ENCODE results near the gene EPAS1. TPM values are rescaled to one million over a fixed set of nuclear protein-coding genes. Genes with fewer than 3 reads are reported as not detected.

Gene EPAS1
- total RNA-seq, 1 donor from 2014 or later, result 0.15 TPM

- no peaks in the 10 kb centered on the region for H3K4me1 ChIP-seq
- H3K4me1 Mint-ChIP-seq, result peaks cover 7% of the 10 kb centered on the region
- no peak overlapping the region for H3K9ac ChIP-seq
- no peaks in the 10 kb centered on the region for H3K9me3 ChIP-seq (ENCODE audit: low read depth)
- no peak overlapping the region for H2AFZ ChIP-seq (replicated peaks)
- no peaks in the 10 kb centered on the region for H3K36me3 ChIP-seq
- H3K4me3 Mint-ChIP-seq, result no peak overlapping the region
- DNase-seq (ENCODE audit: low spot score), result no peak
- H4K20me1 ChIP-seq (ENCODE audit: low read depth), result no peaks in the 10 kb centered on the region
- H3K27me3 Mint-ChIP-seq (ENCODE audit: insufficient read depth, low read depth), result peaks cover 8% of the 10 kb centered on the region
- no peaks in the 10 kb centered on the region for H3K27me3 ChIP-seq
- no peak overlapping the region for H3K27ac ChIP-seq
- H3K9me3 Mint-ChIP-seq, result no peaks in the 10 kb centered on the region
- no peak overlapping the region for H3K27ac Mint-ChIP-seq
- no peak overlapping the region for H3K4me2 ChIP-seq
- H3K36me3 Mint-ChIP-seq, result no peaks in the 10 kb centered on the region
- no peak overlapping the region for H3K4me3 ChIP-seq
- no peaks in the 10 kb centered on the region for H3F3A ChIP-seq (ENCODE audit: low read depth)
- H3K79me2 ChIP-seq (ENCODE audit: low read depth), result no peaks in the 10 kb centered on the region
- TF ChIP-seq EZH2 (IDR thresholded peaks at IDR 0.05) (no peak), EZH2phosphoT487 (IDR thresholded peaks at IDR 0.05) (no peak), CTCF (IDR thresholded peaks at IDR 0.05) (no peak)
Measured at GRCh38 chr2:46318579-46319460, 21.6 kb downstream of the EPAS1 start.

- Mint-ChIP-seq H3K27ac (no peak overlapping the region), H3K27me3 (ENCODE audit: insufficient read depth, low read depth) (peaks cover 4% of the 10 kb centered on the region), H3K4me1 (peaks cover 7% of the 10 kb centered on the region), H3K4me3 (no peak overlapping the region), H3K9me3 (no peaks in the 10 kb centered on the region), H3K36me3 (no peaks in the 10 kb centered on the region)
- Histone ChIP-seq H3K9ac (no peak overlapping the region), H3K79me2 (ENCODE audit: low read depth) (no peaks in the 10 kb centered on the region), H3K36me3 (no peaks in the 10 kb centered on the region), H3K27ac (no peak overlapping the region), H4K20me1 (ENCODE audit: low read depth) (no peaks in the 10 kb centered on the region), H3K9me3 (ENCODE audit: low read depth) (no peaks in the 10 kb centered on the region), H2AFZ (replicated peaks) (peak overlapping the region; percentile 15), H3K27me3 (no peaks in the 10 kb centered on the region), H3K4me1 (no peaks in the 10 kb centered on the region), H3K4me3 (no peak overlapping the region), H3F3A (ENCODE audit: low read depth) (no peaks in the 10 kb centered on the region), H3K4me2 (no peak overlapping the region)
- DNase-seq (ENCODE audit: low spot score), result no peak
- TF ChIP-seq EZH2 (IDR thresholded peaks at IDR 0.05), result no peak
- no peak for TF ChIP-seq CTCF (IDR thresholded peaks at IDR 0.05)
- TF ChIP-seq EZH2phosphoT487 (IDR thresholded peaks at IDR 0.05), result no peak
Measured at GRCh38 chr2:46319711-46320110, 22.5 kb downstream of the EPAS1 start.

GRCh38 chr2:46320141-46320567, 22.9 kb downstream of the EPAS1 start:
- H4K20me1 ChIP-seq (ENCODE audit: low read depth), result no peaks in the 10 kb centered on the region
- H3K27me3 ChIP-seq, result no peaks in the 10 kb centered on the region
- Mint-ChIP-seq H3K9me3 (no peaks in the 10 kb centered on the region), H3K4me1 (peaks cover 7% of the 10 kb centered on the region), H3K4me3 (no peak overlapping the region), H3K27ac (no peak overlapping the region), H3K27me3 (ENCODE audit: insufficient read depth, low read depth) (peaks cover 2% of the 10 kb centered on the region), H3K36me3 (no peaks in the 10 kb centered on the region)
- H3K4me3 ChIP-seq, result no peak overlapping the region
- H3K9me3 ChIP-seq (ENCODE audit: low read depth), result no peaks in the 10 kb centered on the region
- H3K4me1 ChIP-seq, result no peaks in the 10 kb centered on the region
- no peaks in the 10 kb centered on the region for H3K36me3 ChIP-seq
- no peak for TF ChIP-seq CTCF (IDR thresholded peaks at IDR 0.05)
- no peak for TF ChIP-seq EZH2 (IDR thresholded peaks at IDR 0.05)
- no peak for TF ChIP-seq EZH2phosphoT487 (IDR thresholded peaks at IDR 0.05)
- no peak overlapping the region for H3K4me2 ChIP-seq
- no peaks in the 10 kb centered on the region for H3F3A ChIP-seq (ENCODE audit: low read depth)
- DNase-seq (ENCODE audit: low spot score), result no peak
- no peak overlapping the region for H3K27ac ChIP-seq
- H3K79me2 ChIP-seq (ENCODE audit: low read depth), result no peaks in the 10 kb centered on the region
- no peak overlapping the region for H3K9ac ChIP-seq
- H2AFZ ChIP-seq (replicated peaks), result peak overlapping the region; percentile 15
